A549 (cell line): Measurements from ENCODE around the gene MYO15B. TPM values are rescaled to one million over a fixed set of nuclear protein-coding genes. Genes with fewer than 3 reads are reported as not detected.

Source experiments
- ATAC-seq, 2 experiments: fragments of 200-7000 bp in 1 of 2; fragments of >200 bp in 1 of 2; cut with Nextera tagmentation in 1 of 2; cut with Tn5 transposase in 1 of 2; 3 replicates each; pipeline versions ENCODE4 v1.8.0 to v1.9.1; 2018 to 2020; ENCODE audit warnings: mild to moderate bottlenecking in 1 of 2, moderate library complexity in 1 of 2
- CTCF ChIA-PET: fragments of 300-600 bp; sonication (Branson Sonifier 250); formaldehyde crosslinking; extraction: SDS; loops from one replicate; lab custom pipeline; 2021; ENCODE audit warnings: antibody characterized with exemption, inconsistent platforms; lab: Yijun Ruan, JAX
- POLR2A ChIA-PET: fragments of 350-600 bp; formaldehyde crosslinking; extraction: SDS; loops from one replicate; lab custom pipeline; 2021; ENCODE audit warnings: antibody characterized with exemption, inconsistent platforms; lab: Yijun Ruan, JAX
- DNase-seq, 2 experiments: peaks; one replicate each; pipeline versions ENCODE4 v3.0.0 to v3.0.0-alpha.2; 2011 to 2016; ENCODE audit warnings: low read depth in 1 of 2, low spot score in 1 of 2
- FAIRE-seq: peaks from 2 replicates; lab custom pipeline; 2011; peaks lifted over from hg19 to GRCh38; lab: Jason Lieb, UNC
- H3K27ac ChIP-seq, 2 experiments: fragments of >200 bp; sonication (Bioruptor Twin); formaldehyde crosslinking; 3 replicates each; pipeline ENCODE4 v1.5.1; 2016 to 2017
- H3K4me1 ChIP-seq: fragments of >200 bp; sonication (Bioruptor Twin); formaldehyde crosslinking; 3 replicates; pipeline ENCODE4 v1.6.1; 2016
- H3K4me2 ChIP-seq: fragments of >200 bp; sonication (Bioruptor Twin); formaldehyde crosslinking; 3 replicates; pipeline ENCODE4 v1.6.1; 2016
- H3K4me3 ChIP-seq: fragments of >200 bp; sonication (Bioruptor Twin); formaldehyde crosslinking; 3 replicates; pipeline ENCODE4 v1.5.1; 2016
- H3K9me3 ChIP-seq: fragments of >200 bp; sonication (Bioruptor Twin); formaldehyde crosslinking; 3 replicates; pipeline ENCODE4 v1.6.1; 2016
- BHLHE40 ChIP-seq: IDR thresholded peaks from 2 replicates; pipeline ENCODE4 v1.6.1; 2012; ENCODE audit warnings: low read depth, low read length, inconsistent platforms
- CBX2 ChIP-seq: fragments of 200-600 bp; sonication (generic); IDR thresholded peaks from 2 replicates; pipeline ENCODE4 v1.6.1; 2016; ENCODE audit warnings: low read depth, mild to moderate bottlenecking, borderline replicate concordance
- EHF ChIP-seq: fragments of 250-450 bp; sonication (Bioruptor Pico); IDR thresholded peaks from 2 replicates; pipeline ENCODE4 v1.5.0; 2020; ENCODE audit warnings: mild to moderate bottlenecking
- HEYL ChIP-seq: fragments of 250-450 bp; sonication (Bioruptor Pico); IDR thresholded peaks from 2 replicates; pipeline ENCODE4 v1.8.0; 2021; ENCODE audit warnings: mild to moderate bottlenecking, moderate library complexity
- JUN ChIP-seq, 2 experiments: fragments of >200 bp; sonication (Bioruptor Twin); formaldehyde crosslinking; IDR thresholded peaks; 2 replicates in 1 of 2; 3 replicates in 1 of 2; pipeline ENCODE4 v1.6.1; 2016 to 2017
- KDM5A ChIP-seq: fragments of 200-600 bp; sonication (generic); IDR thresholded peaks from 2 replicates; pipeline ENCODE4 v1.6.1; 2016; ENCODE audit warnings: antibody characterized with exemption, mild to moderate bottlenecking
- MAFK ChIP-seq: fragments of 450-650 bp; IDR thresholded peaks from 2 replicates; pipeline ENCODE4 v1.6.1; 2014; ENCODE audit not compliant: partially characterized antibody
- MYC ChIP-seq: IDR thresholded peaks from 2 replicates; pipeline ENCODE4 v1.6.1; 2012; ENCODE audit warnings: mild to moderate bottlenecking, inconsistent platforms, low read length, improper control_type of control experiment, borderline replicate concordance
- NFE2L2 ChIP-seq: fragments of 150-350 bp; conservative IDR thresholded peaks from 2 replicates; pipeline ENCODE4 v1.6.1; 2014; ENCODE audit warnings: low read length
- NPAS2 ChIP-seq: fragments of 250-450 bp; sonication (Bioruptor Pico); IDR thresholded peaks from 2 replicates; pipeline ENCODE4 v1.8.0; 2022; ENCODE audit warnings: mild to moderate bottlenecking, moderate library complexity, borderline replicate concordance
- RARB ChIP-seq: fragments of 250-450 bp; sonication (Bioruptor Pico); IDR thresholded peaks from 2 replicates; pipeline ENCODE4 v1.8.0; 2021; ENCODE audit warnings: mild to moderate bottlenecking, moderate library complexity
- RFX5 ChIP-seq: fragments of 450-650 bp; IDR thresholded peaks from 2 replicates; pipeline ENCODE4 v1.7.1; 2014; ENCODE audit warnings: antibody characterized with exemption, mild to moderate bottlenecking, moderate library complexity
- SREBF2 ChIP-seq: fragments of 450-650 bp; IDR thresholded peaks from 2 replicates; pipeline ENCODE4 v1.6.1; 2014; ENCODE audit warnings: mild to moderate bottlenecking, moderate library complexity
- TFCP2L1 ChIP-seq: fragments of 250-450 bp; sonication (Bioruptor Pico); IDR thresholded peaks from 2 replicates; pipeline ENCODE4 v1.5.0; 2021; ENCODE audit warnings: mild to moderate bottlenecking
- TP53 ChIP-seq: fragments of 250-450 bp; sonication (Bioruptor Pico); IDR thresholded peaks from 2 replicates; pipeline ENCODE4 v1.5.0; 2021; ENCODE audit warnings: mild to moderate bottlenecking, moderate library complexity
- ZSCAN20 ChIP-seq: fragments of 250-450 bp; sonication (Bioruptor Pico); IDR thresholded peaks from 2 replicates; pipeline ENCODE4 v1.8.0; 2022; ENCODE audit warnings: mild to moderate bottlenecking, moderate library complexity
- WGBS: methylation state at CpG from one replicate; pipeline ENCODE4 v1.1.6; 2017; ENCODE audit errors: missing lambda C conversion rate; 5-methylcytosine and 5-hydroxymethylcytosine counted together
- polyA plus RNA-seq, 4 experiments: library from polyadenylated mRNA; depleted of rRNA in 3 of 4; stranded (reverse); fragments of >200 nt; fragmentation: RNase III in 1 of 4; extraction: RNeasy Plus Mini Kit Qiagen cat#74134 plus additional on column Dnase treatment in 1 of 4; gene quantifications; 2 replicates in 3 of 4; 3 replicates in 1 of 4; pipeline ENCODE4 v1.2.3, GENCODE V29; 2011 to 2017
- TF ChIP-seq, protein P1 (sequence below): fragments of 150-350 bp; IDR thresholded peaks from 2 replicates; pipeline ENCODE4 v1.6.1; 2014; ENCODE audit warnings: low read depth, mild to moderate bottlenecking, low read length
- TF ChIP-seq, protein P2 (sequence below): IDR thresholded peaks from 2 replicates; pipeline ENCODE4 v1.6.1; 2012
- TF ChIP-seq, protein P3 (sequence below): fragments of >200 bp; sonication (Bioruptor Twin); formaldehyde crosslinking; IDR thresholded peaks from 3 replicates; pipeline ENCODE4 v1.5.1; 2016
- TF ChIP-seq, protein P4 (sequence below): IDR thresholded peaks from 2 replicates; pipeline ENCODE4 v1.6.1; 2012
- TF ChIP-seq, protein P5 (sequence below): fragments of 200-600 bp; sonication (generic); IDR thresholded peaks from 2 replicates; pipeline ENCODE4 v1.6.1; 2016; ENCODE audit warnings: antibody characterized with exemption, mild to moderate bottlenecking, moderate library complexity
- TF ChIP-seq, protein P6 (sequence below): fragments of 250-450 bp; sonication (Bioruptor Pico); IDR thresholded peaks from 2 replicates; pipeline ENCODE4 v1.5.0; 2020; ENCODE audit warnings: low read depth, mild to moderate bottlenecking, moderate library complexity

Gene MYO15B
- polyA plus RNA-seq, 2 of the 4 experiments (the other 2 are of a cell fraction): 12.4 to 33.9 TPM

DNA sequence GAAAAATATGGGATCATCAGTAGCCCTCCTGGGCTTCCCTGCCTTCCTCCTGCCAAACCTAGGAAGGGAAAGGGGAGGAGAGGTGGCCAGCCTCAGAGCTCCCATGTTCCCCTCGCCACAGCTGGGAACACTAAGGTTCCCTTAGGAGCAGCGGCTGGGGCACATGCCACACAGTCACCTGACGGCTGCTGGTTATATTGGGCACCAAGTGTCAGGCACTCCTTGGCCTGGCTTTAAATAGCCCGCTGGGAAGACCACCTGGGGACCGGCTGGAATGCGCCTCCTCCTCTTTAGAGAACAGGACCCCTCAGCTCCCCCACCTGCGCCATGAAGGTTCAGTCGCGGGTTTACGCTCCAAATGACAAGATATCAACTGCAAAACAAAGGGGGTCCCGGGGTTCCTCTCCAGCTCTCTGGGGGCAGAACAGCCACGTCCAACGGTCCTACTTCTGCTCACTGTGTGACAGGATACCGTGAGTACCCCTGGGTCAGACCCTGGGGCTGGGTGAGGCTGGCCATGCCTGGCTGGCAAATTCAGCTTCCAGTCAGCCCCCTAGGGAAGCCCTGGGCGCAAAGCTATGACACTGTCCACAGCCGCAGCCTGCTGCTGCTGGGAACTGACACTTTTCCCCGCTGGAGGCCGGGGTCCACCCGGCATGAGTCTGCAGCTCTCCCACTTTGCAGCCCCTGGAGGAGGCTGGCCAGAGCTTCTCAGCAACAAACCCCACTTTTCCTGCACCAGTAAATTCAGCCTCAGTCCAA lies 49.0 kb downstream of the MYO15B start:
- no peak for FAIRE-seq
- ATAC-seq: no peak
- Histone ChIP-seq H3K9me3 (no peaks in the 10 kb centered on the region), H3K4me1 (peaks cover 19% of the 10 kb centered on the region), H3K27ac (no peak overlapping the region), H3K4me2 (no peak overlapping the region), H3K4me3 (no peak overlapping the region)
- TF ChIP-seq NFE2L2 (no peak), KDM5A (no peak), RFX5 (no peak), MYC (no peak), BHLHE40 (no peak), MAFK (no peak), TFCP2L1 (CRISPR knock-in tag) (no peak), TP53 (CRISPR knock-in tag) (no peak), ZSCAN20 (CRISPR knock-in tag) (no peak), NPAS2 (CRISPR knock-in tag) (no peak), RARB (no peak), EHF (CRISPR knock-in tag) (no peak), CBX2 (no peak)
- TF ChIP-seq, protein P1, sequence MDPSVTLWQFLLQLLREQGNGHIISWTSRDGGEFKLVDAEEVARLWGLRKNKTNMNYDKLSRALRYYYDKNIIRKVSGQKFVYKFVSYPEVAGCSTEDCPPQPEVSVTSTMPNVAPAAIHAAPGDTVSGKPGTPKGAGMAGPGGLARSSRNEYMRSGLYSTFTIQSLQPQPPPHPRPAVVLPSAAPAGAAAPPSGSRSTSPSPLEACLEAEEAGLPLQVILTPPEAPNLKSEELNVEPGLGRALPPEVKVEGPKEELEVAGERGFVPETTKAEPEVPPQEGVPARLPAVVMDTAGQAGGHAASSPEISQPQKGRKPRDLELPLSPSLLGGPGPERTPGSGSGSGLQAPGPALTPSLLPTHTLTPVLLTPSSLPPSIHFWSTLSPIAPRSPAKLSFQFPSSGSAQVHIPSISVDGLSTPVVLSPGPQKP: no peak
- TF ChIP-seq, protein P2, sequence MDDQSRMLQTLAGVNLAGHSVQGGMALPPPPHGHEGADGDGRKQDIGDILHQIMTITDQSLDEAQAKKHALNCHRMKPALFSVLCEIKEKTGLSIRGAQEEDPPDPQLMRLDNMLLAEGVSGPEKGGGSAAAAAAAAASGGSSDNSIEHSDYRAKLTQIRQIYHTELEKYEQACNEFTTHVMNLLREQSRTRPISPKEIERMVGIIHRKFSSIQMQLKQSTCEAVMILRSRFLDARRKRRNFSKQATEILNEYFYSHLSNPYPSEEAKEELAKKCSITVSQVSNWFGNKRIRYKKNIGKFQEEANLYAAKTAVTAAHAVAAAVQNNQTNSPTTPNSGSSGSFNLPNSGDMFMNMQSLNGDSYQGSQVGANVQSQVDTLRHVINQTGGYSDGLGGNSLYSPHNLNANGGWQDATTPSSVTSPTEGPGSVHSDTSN: no peak
- TF ChIP-seq, protein P3, sequence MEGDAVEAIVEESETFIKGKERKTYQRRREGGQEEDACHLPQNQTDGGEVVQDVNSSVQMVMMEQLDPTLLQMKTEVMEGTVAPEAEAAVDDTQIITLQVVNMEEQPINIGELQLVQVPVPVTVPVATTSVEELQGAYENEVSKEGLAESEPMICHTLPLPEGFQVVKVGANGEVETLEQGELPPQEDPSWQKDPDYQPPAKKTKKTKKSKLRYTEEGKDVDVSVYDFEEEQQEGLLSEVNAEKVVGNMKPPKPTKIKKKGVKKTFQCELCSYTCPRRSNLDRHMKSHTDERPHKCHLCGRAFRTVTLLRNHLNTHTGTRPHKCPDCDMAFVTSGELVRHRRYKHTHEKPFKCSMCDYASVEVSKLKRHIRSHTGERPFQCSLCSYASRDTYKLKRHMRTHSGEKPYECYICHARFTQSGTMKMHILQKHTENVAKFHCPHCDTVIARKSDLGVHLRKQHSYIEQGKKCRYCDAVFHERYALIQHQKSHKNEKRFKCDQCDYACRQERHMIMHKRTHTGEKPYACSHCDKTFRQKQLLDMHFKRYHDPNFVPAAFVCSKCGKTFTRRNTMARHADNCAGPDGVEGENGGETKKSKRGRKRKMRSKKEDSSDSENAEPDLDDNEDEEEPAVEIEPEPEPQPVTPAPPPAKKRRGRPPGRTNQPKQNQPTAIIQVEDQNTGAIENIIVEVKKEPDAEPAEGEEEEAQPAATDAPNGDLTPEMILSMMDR: no peak
- TF ChIP-seq, protein P4, sequence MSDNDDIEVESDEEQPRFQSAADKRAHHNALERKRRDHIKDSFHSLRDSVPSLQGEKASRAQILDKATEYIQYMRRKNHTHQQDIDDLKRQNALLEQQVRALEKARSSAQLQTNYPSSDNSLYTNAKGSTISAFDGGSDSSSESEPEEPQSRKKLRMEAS: no peak
- ChIA-PET CTCF (interaction anchor here (0.6 to 51.3 kb wide), 7 partner anchors 3 to 407 kb away, joined by 3 to 2254 read pairs (median 926); partner anchors contain the start of genes GALK1, MYO15B, RECQL5 and SAP30BP), POLR2A (interaction anchor here (1.0 kb wide), 1 partner anchor 26 kb away, joined by 3 read pairs; no protein-coding TSS in a partner anchor)
- DNase-seq: no peak
- WGBS: 93% methylated on average over 19 of the region's 19 CpGs

DNA sequence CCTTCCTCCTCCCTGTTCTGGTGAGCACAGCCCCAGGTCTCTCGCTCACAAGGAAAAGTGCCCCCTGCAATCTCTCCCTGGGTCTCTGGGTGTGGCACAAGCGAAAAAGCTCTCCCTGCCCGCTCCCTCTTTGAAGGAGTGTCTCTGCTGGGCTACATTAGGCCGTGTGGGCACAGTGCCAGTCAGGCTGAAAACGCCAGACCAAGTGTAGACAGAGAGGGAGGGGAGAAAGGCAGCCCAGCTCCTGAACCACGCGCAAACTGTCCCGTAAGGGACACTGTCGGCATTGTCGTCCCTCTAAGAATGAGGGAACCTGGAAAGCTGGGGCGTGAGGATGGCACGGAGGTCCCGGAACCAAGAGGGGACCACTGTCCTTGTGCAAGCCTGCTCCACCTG lies 49.5 kb downstream of the MYO15B start:
- Histone ChIP-seq H3K4me2 (no peak overlapping the region), H3K9me3 (no peaks in the 10 kb centered on the region)
- ChIA-PET POLR2A (interaction anchor here (1.0 to 1.7 kb wide), 2 partner anchors 26 to 143 kb away, joined by 3 to 5 read pairs; no protein-coding TSS in a partner anchor), CTCF (interaction anchor here (1.0 to 51.3 kb wide), 7 partner anchors 4 to 108 kb away, joined by 3 to 2254 read pairs (median 926); partner anchors contain the start of genes GALK1, MYO15B, RECQL5 and SAP30BP)
- no peak for FAIRE-seq
- no peak for TF ChIP-seq JUN (IDR thresholded peaks at IDR 0.05)
- no peak for TF ChIP-seq HEYL (CRISPR knock-in tag)
- no peak for TF ChIP-seq TP53 (CRISPR knock-in tag)
- TF ChIP-seq, protein P3: no peak
- TF ChIP-seq, protein P5, sequence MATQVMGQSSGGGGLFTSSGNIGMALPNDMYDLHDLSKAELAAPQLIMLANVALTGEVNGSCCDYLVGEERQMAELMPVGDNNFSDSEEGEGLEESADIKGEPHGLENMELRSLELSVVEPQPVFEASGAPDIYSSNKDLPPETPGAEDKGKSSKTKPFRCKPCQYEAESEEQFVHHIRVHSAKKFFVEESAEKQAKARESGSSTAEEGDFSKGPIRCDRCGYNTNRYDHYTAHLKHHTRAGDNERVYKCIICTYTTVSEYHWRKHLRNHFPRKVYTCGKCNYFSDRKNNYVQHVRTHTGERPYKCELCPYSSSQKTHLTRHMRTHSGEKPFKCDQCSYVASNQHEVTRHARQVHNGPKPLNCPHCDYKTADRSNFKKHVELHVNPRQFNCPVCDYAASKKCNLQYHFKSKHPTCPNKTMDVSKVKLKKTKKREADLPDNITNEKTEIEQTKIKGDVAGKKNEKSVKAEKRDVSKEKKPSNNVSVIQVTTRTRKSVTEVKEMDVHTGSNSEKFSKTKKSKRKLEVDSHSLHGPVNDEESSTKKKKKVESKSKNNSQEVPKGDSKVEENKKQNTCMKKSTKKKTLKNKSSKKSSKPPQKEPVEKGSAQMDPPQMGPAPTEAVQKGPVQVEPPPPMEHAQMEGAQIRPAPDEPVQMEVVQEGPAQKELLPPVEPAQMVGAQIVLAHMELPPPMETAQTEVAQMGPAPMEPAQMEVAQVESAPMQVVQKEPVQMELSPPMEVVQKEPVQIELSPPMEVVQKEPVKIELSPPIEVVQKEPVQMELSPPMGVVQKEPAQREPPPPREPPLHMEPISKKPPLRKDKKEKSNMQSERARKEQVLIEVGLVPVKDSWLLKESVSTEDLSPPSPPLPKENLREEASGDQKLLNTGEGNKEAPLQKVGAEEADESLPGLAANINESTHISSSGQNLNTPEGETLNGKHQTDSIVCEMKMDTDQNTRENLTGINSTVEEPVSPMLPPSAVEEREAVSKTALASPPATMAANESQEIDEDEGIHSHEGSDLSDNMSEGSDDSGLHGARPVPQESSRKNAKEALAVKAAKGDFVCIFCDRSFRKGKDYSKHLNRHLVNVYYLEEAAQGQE: no peak
- TF ChIP-seq, protein P6, sequence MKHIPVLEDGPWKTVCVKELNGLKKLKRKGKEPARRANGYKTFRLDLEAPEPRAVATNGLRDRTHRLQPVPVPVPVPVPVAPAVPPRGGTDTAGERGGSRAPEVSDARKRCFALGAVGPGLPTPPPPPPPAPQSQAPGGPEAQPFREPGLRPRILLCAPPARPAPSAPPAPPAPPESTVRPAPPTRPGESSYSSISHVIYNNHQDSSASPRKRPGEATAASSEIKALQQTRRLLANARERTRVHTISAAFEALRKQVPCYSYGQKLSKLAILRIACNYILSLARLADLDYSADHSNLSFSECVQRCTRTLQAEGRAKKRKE (CRISPR knock-in tag): no peak
- TF ChIP-seq SREBF2: no peak
- TF ChIP-seq TFCP2L1 (CRISPR knock-in tag): no peak
- TF ChIP-seq, all 56 proteins: peak for 0
- Histone ChIP-seq H3K4me1 (peaks cover 19% of the 10 kb centered on the region), H3K27ac (no peak overlapping the region), H3K4me3 (no peak overlapping the region)
- no peak for DNase-seq
- WGBS: 85% methylated on average over 13 of the region's 13 CpGs
- ATAC-seq: no peak
